ENCODE data around the gene DPYSL4.

The DPYSL4 gene

DNA sequence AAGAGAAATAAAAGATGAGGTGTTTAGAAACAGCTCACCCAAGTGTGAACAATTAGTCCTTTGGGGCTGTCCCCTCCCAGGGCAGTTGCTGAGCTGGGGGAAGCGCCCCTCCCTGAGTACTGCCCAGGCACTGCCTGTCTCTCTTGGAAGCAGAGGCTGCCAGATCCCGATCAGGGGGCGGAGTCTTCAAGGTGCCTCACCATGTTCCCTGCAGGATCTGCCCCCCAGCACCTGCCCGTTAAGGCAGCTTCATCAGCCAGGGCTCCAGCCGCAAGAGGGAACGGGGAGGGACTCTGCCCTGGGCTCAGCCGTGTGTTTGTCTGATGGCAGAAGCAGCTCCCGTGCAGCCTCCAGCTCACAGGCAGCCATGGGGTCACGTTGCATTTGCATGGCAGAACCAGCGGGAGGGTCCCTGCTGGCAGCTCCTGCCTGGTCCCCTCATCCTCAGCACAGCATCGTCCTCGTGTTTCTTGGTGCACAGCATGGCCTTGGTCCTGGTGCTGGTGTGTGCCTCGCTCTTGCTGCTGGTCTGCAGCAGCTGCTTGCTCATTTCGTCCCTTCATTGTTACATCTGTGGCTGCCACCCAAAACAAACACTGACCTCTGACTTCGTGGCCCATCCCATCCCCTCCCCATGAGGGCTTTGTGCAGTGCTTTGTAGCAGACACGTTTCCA, 10.7 kb upstream of the DPYSL4 start:
- no peak overlapping the region for H3K27ac ChIP-seq
- 0 out of 22 replicates have a peak overlapping the region, but pooled peaks of 1 of the 11 experiments have one; percentile 25 for H3K9ac ChIP-seq
- H3K9me3 ChIP-seq (replicated peaks in 1 of 11) = no peaks in the 10 kb centered on the region; a peak in 1 of 22 replicates
- H3K4me3 ChIP-seq = no peak overlapping the region
- peaks cover 5 to 38% (median 22%) of the 10 kb centered on the region in 11 experiments; a peak in 20 of 22 replicates for H3K27me3 ChIP-seq
- H3K36me3 ChIP-seq = no peaks in the 10 kb centered on the region
- H4K20me1 ChIP-seq = peaks cover 0 to 19% (median 11%) of the 10 kb centered on the region in 11 experiments; a peak in 11 of 22 replicates
- TF ChIP-seq Cebpa-rat (IDR thresholded peaks at IDR 0.05) = no peak
- H3K4me2 ChIP-seq = peak overlapping the region in 8 of 11 experiments; percentile 23 to 67 (median 54); a peak in 14 of 22 replicates
- H3K4me1 ChIP-seq = peaks cover 8 to 47% (median 36%) of the 10 kb centered on the region in 10 experiments; a peak in 19 of 20 replicates

DNA sequence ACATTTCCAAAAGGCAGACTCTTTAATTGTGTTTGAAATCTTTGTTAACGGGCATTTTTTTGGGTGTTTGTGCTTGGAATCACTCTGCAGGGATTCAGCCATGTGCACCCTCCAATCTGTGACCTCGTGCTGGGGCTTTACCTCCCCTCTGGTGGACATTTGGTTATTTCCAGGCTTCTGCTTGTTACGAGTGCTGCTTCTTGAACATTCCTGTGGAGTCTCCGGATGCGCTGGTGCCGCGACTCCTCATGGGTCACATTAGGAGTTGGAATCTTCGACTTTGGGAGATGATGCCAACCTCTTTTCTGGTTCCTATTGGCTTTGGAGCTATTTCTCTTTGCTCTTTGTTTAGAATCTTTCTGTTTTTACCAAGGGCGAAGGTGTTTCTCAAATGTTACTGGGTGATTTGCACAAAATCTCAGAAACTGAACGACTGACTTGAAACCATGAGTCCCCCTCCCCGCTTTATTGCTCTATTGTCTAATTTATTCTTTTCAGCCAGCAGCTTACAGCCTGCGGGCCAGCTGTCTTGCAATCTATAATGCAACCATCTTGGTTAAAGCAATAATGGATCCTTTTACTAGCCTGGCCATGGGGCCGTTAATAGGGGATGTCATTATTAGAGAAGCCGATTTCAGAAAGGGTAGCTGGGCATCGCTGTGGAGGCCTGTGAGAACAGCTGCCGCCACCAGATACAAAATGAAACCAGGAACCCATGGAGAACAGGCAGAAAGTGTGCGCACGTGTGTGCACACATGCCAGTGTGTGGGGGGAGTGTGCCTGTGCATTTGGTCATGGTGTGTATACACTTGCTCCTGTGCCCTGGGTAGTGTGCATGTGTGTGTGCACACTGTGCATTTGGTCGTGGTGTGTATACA, 9.9 kb upstream of the DPYSL4 start:
- H3K4me2 ChIP-seq = peak overlapping the region in 6 of 11 experiments; percentile 23 to 67 (median 54); a peak in 8 of 22 replicates
- TF ChIP-seq Cebpa-rat (IDR thresholded peaks at IDR 0.05) = no peak

DNA sequence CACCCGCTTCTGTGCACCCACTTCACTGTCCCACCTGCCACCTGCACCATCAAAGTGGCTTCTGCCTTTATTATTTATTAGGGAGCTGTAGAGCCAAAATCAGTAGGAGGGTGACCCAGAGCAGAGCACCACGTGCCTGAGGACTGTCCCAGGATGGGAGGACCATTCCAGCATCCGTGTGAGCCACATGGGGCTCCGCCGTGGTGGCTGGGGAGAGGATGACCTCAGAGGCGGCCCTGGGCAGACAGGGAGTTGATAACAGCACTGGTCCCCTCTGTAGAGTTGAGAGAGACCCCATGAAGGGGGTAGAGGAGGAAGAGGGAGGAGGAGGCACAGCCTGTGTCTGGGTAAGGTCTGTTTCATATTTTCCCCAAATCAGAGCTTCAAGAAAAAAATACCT, 8.7 kb upstream of the DPYSL4 start:
- Histone ChIP-seq H3K27me3 (peaks cover 5 to 22% (median 14%) of the 10 kb centered on the region in 11 experiments; a peak in 17 of 22 replicates), H3K9me3 (replicated peaks in 1 of 11) (no peaks in the 10 kb centered on the region; a peak in 1 of 22 replicates), H3K4me3 (no peak overlapping the region), H3K9ac (no peak overlapping the region), H3K4me2 (no peak overlapping the region), H3K4me1 (peaks cover 0 to 47% (median 25%) of the 10 kb centered on the region in 10 experiments; a peak in 13 of 20 replicates), H4K20me1 (peaks cover 0 to 13% (median 0%) of the 10 kb centered on the region in 11 experiments; a peak in 6 of 22 replicates), H3K36me3 (no peaks in the 10 kb centered on the region), H3K27ac (no peak overlapping the region)
- no peak for TF ChIP-seq Cebpa-rat (IDR thresholded peaks at IDR 0.05)

More for the DNA sequence above, 9.9 kb upstream of the DPYSL4 start:
- H3K9ac ChIP-seq = no peak overlapping the region
- H3K4me3 ChIP-seq = no peak overlapping the region
- H3K4me1 ChIP-seq = peaks cover 6 to 47% (median 31%) of the 10 kb centered on the region in 10 experiments; a peak in 18 of 20 replicates
- H3K36me3 ChIP-seq = no peaks in the 10 kb centered on the region
- no peak overlapping the region for H3K27ac ChIP-seq
- peaks cover 5 to 30% (median 21%) of the 10 kb centered on the region in 11 experiments; a peak in 19 of 22 replicates for H3K27me3 ChIP-seq
- H4K20me1 ChIP-seq = peaks cover 0 to 13% (median 6%) of the 10 kb centered on the region in 11 experiments; a peak in 8 of 22 replicates
- no peaks in the 10 kb centered on the region; a peak in 1 of 22 replicates for H3K9me3 ChIP-seq (replicated peaks in 1 of 11)

DNA sequence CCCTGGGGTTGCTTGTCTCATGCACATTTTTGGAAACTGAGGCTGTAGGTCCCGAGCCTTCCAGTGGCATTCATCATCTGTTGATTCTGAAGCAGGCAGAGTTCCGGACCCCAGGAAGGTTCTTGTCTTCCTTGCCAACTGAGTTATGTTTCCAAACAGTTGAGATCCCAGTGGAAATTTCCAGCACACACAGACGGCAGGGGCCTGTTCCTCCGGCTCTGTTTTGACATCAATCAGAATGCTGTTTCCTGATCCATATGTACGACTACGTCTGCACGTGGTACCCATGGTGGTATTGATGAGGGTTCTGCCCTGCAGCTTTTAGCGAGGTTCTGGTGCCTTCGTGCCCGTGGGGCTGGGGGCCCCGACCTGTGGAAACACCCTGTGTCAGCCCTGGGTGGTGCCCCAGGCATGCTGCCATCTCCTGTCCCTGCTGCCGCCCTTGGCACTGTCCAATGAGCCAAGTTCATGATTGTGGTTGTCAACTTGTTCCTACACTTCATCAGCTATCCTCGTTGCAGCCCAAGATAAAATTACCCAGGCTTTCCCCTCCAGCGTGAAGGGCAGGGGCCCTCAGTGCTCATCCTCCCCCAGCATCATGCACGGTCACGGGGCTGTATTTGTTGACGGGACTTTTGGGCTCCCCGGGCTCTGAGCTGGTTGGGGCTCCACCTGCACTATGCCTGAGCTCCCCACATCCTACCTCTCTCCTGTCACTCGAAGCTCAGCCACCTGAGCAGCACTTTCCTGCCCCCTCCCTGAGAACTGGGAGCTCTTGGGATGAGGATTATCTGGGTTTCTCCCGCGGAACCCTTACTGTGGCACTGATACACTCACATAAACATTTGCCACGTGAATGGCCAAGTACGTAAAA, 7.8 kb upstream of the DPYSL4 start:
- H4K20me1 ChIP-seq = peaks cover 0 to 13% (median 0%) of the 10 kb centered on the region in 11 experiments; a peak in 6 of 22 replicates
- no peaks in the 10 kb centered on the region; a peak in 1 of 22 replicates for H3K9me3 ChIP-seq (replicated peaks in 1 of 11)
- H3K4me1 ChIP-seq = peaks cover 0 to 48% (median 25%) of the 10 kb centered on the region in 10 experiments; a peak in 13 of 20 replicates
- peaks cover 5 to 22% (median 14%) of the 10 kb centered on the region in 11 experiments; a peak in 17 of 22 replicates for H3K27me3 ChIP-seq
- H3K9ac ChIP-seq = no peak overlapping the region
- H3K4me2 ChIP-seq = peak overlapping the region in 4 of 11 experiments; percentile 3 to 34 (median 17); a peak in 5 of 22 replicates
- TF ChIP-seq Cebpa-rat (IDR thresholded peaks at IDR 0.05) = no peak
- no peak overlapping the region for H3K27ac ChIP-seq
- H3K36me3 ChIP-seq = no peaks in the 10 kb centered on the region
- H3K4me3 ChIP-seq = no peak overlapping the region

DNA sequence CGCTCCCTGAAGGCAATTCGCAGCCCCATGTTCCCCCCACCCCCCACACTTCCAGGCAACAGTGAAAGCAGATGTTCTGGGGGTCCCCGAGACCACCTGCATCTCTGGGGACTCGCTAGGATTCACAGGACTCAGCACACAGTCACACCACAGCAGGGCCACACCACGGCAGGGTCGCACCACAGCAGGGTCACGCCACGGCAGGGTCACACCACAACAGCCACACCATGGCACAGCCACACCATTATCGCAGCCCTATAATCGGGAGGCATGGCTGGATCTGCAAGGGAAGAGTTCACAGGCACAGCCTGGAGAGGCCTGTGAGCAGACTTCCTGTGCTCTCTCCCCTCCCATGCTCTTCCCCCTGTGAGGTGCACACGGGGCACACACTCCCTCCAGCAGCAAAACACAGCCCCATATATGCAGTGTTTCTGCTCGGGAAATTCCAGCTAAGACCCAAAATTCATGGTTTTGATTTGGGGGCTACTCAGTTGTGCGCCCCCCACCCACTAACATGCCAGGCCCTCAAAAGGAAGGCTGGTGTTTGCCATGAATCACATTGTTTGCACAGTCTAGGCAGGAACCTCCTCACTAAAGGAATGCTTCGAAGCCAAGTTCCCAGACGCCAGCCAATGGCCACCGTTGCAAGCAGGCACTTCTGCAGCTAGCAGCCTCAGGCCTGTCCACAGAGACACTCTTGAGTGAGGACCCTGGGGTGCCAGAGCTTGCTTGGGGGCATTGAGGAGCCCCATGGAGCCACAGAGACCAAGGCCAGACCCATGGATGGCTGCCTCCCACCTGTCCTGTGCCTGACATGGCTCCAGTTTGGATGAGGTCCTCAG, 7.0 kb upstream of the DPYSL4 start:
- H3K36me3 ChIP-seq = no peaks in the 10 kb centered on the region
- H3K9ac ChIP-seq = no peak overlapping the region
- peaks cover 5 to 24% (median 14%) of the 10 kb centered on the region in 11 experiments; a peak in 18 of 22 replicates for H3K27me3 ChIP-seq
- H4K20me1 ChIP-seq = peaks cover 0 to 16% (median 0%) of the 10 kb centered on the region in 11 experiments; a peak in 8 of 22 replicates
- H3K27ac ChIP-seq = no peak overlapping the region
- H3K4me2 ChIP-seq = peak overlapping the region in 4 of 11 experiments; percentile 3 to 34 (median 17); a peak in 6 of 22 replicates
- no peak for TF ChIP-seq Cebpa-rat (IDR thresholded peaks at IDR 0.05)
- no peak overlapping the region for H3K4me3 ChIP-seq
- peaks cover 0 to 48% (median 25%) of the 10 kb centered on the region in 10 experiments; a peak in 13 of 20 replicates for H3K4me1 ChIP-seq
- H3K9me3 ChIP-seq (replicated peaks in 1 of 11) = no peaks in the 10 kb centered on the region

DNA sequence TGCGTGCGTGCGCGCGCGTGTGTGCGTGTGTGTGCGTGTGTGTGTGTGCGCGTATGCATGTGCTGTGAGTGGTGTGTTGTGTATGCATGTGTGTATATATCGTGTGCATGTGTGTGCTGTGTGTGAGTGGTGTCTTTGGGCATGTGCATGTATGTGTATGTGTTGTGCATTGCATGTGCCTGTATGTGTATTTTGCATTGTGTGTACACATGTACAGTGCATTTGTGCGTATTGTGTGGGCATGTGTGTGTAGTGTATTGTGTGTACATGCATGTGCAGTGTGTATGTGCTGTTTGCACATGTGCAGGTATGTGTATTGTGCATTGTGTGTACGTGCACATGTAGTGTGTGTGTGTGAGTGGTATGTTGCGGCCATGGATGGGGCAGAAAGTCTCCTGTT, 6.0 kb upstream of the DPYSL4 start:
- Histone ChIP-seq H3K4me2 (peak overlapping the region in 2 of 11 experiments; percentile 28 to 30; a peak in 1 of 22 replicates), H3K27me3 (peaks cover 11 to 30% (median 19%) of the 10 kb centered on the region in 11 experiments; a peak in 21 of 22 replicates), H4K20me1 (peaks cover 0 to 22% (median 6%) of the 10 kb centered on the region in 11 experiments; a peak in 9 of 22 replicates), H3K9me3 (replicated peaks in 1 of 11) (no peaks in the 10 kb centered on the region), H3K27ac (no peak overlapping the region), H3K4me3 (no peak overlapping the region), H3K36me3 (no peaks in the 10 kb centered on the region), H3K9ac (no peak overlapping the region), H3K4me1 (peaks cover 0 to 46% (median 21%) of the 10 kb centered on the region in 10 experiments; a peak in 14 of 20 replicates)
- no peak for TF ChIP-seq Cebpa-rat (IDR thresholded peaks at IDR 0.05)

DNA sequence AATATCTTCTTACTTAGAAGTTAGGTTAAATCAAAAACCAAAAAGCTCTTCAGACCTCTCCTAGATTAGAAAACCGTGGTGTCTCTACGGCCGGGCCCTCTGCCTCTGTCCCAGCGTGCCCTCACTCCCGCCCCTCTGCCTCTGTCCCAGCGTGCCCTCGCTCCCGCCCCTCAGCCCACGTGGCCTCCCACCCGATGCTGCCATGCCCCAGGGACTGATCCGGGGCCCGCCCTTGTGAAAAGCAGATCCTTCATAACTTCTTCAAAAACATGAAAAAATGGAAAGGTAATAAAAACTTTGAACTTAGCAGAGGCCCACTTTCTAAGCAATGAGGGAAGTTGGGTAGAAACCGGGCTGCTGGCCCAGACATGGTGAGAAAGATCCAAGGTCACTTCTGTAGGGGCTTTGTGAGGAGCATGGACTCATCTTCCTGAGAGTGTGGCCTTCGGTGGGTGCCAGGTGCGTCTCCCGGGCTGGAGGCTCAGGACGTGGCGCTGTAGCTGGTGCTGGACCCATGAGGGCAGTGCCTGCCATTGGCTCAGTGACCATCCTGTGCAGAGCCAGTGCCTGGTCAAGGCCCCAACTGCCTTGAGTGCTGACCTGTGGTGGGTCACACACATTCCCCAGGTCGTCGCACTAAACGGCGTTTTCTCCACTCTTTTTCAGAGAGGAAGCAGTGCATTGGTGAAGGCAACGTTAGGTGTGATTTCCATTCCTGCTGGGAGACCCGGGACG, 4.9 kb upstream of the DPYSL4 start:
- Histone ChIP-seq H3K9ac (no peak overlapping the region), H3K4me3 (no peak overlapping the region), H3K9me3 (replicated peaks in 1 of 11) (no peaks in the 10 kb centered on the region), H3K36me3 (no peaks in the 10 kb centered on the region), H3K4me1 (peaks cover 0 to 41% (median 15%) of the 10 kb centered on the region in 10 experiments; a peak in 12 of 20 replicates), H4K20me1 (peaks cover 0 to 16% (median 4%) of the 10 kb centered on the region in 11 experiments; a peak in 8 of 22 replicates), H3K4me2 (peak overlapping the region in 8 of 11 experiments; percentile 6 to 37 (median 28); a peak in 10 of 22 replicates), H3K27me3 (peaks cover 8 to 22% (median 17%) of the 10 kb centered on the region in 11 experiments; a peak in 21 of 22 replicates), H3K27ac (no peak overlapping the region)
- no peak for TF ChIP-seq Cebpa-rat (IDR thresholded peaks at IDR 0.05)

Data from BLaER1 treated with 17β-estradiol and CSF1 and Interleukin-3, amounts not matched to agents 10 nM and 100 nM (cell line).